Caco-2 (cell line): ENCODE data around the gene CPED1. TPM values are rescaled to one million over a fixed set of nuclear protein-coding genes. Genes with fewer than 3 reads are reported as not detected.

ENCODE experiments used
- BruUV-seq: library from RNA; stranded (reverse); fragments of 400-500 nt; replicated peaks from 2 replicates; lab custom pipeline; 2021; lab: Mats Ljungman, UMichigan
- CTCF ChIA-PET: fragments of 300-600 bp; sonication (Branson Sonifier 250); formaldehyde crosslinking; loops from one replicate; lab custom pipeline; 2022; ENCODE audit warnings: antibody characterized with exemption; lab: Charles Lee
- POLR2A ChIA-PET: fragments of 300-600 bp; sonication (Branson Sonifier 250); formaldehyde crosslinking; loops from one replicate; lab custom pipeline; 2022; ENCODE audit warnings: antibody characterized with exemption; lab: Charles Lee
- DNase-seq, 2 experiments: peaks; one replicate each; pipeline versions ENCODE4 v3.0.0 to v3.0.0-alpha.2; 2020 to 2022
- H3K27me3 ChIP-seq: replicated peaks from 2 replicates; pipeline ENCODE4 v1.6.0; 2011; ENCODE audit warnings: low read length; ENCODE audit not compliant: control insufficient read depth, insufficient read depth
- H3K36me3 ChIP-seq: 2 replicates; pipeline ENCODE4 v1.5.1; 2011; ENCODE audit warnings: low read length; ENCODE audit not compliant: control insufficient read depth, insufficient read depth
- H3K4me1 ChIP-seq: fragments of 250-450 bp; sonication (Bioruptor Pico); 2 replicates; pipeline ENCODE4 v1.5.1; 2020; ENCODE audit warnings: mild to moderate bottlenecking
- H3K4me3 ChIP-seq: 2 replicates; pipeline ENCODE4 v1.5.1; 2011; ENCODE audit warnings: low read depth, mild to moderate bottlenecking, control low read depth, low read length
- H3K9me3 ChIP-seq: fragments of 250-450 bp; sonication (Bioruptor Pico); 2 replicates; pipeline ENCODE4 v1.5.1; 2020; ENCODE audit warnings: mild to moderate bottlenecking, moderate library complexity
- H3K27ac Mint-ChIP-seq: one replicate; pipeline ENCODE4 v1.8.0; 2022; ENCODE audit warnings: mixed read lengths; ENCODE audit not compliant: unreplicated experiment
- H3K27me3 Mint-ChIP-seq: one replicate; pipeline ENCODE4 v1.8.0; 2022; ENCODE audit warnings: mixed read lengths; ENCODE audit not compliant: insufficient read depth, unreplicated experiment
- H3K36me3 Mint-ChIP-seq: one replicate; pipeline ENCODE4 v1.8.0; 2022; ENCODE audit warnings: mild to moderate bottlenecking, mixed read lengths; ENCODE audit not compliant: insufficient read depth, unreplicated experiment
- H3K4me1 Mint-ChIP-seq: one replicate; pipeline ENCODE4 v1.8.0; 2022; ENCODE audit warnings: low read depth, mixed read lengths; ENCODE audit not compliant: unreplicated experiment
- H3K4me3 Mint-ChIP-seq: one replicate; pipeline ENCODE4 v1.8.0; 2022; ENCODE audit warnings: mild to moderate bottlenecking, moderate library complexity, mixed read lengths; ENCODE audit not compliant: unreplicated experiment
- H3K9me3 Mint-ChIP-seq: one replicate; pipeline ENCODE4 v1.8.0; 2022; ENCODE audit warnings: mixed read lengths; ENCODE audit not compliant: unreplicated experiment
- CTCF ChIP-seq, 2 experiments: fragments of 200-600 bp in 1 of 2; IDR thresholded peaks; 1 replicate in 1 of 2; 2 replicates in 1 of 2; pipeline versions ENCODE4 v1.5.1 to v1.8.0; 2011 to 2022; ENCODE audit warnings: antibody characterized with exemption in 1 of 2, control low read depth in 1 of 2, inconsistent platforms in 1 of 2, low read depth in 1 of 2, low read length in 1 of 2, mild to moderate bottlenecking in 1 of 2, moderate library complexity in 1 of 2; ENCODE audit not compliant: insufficient read depth in 1 of 2, severe bottlenecking in 1 of 2, unreplicated experiment in 1 of 2
- intact Hi-C: fragments of 100-400 bp; cut with micrococcal nuclease; formaldehyde crosslinking; loops from one replicate; pipeline ENCODE4 v1.10.0; 2022; ENCODE audit not compliant: unreplicated experiment
- total RNA-seq: library from RNA; stranded (reverse); gene quantifications from 2 replicates; pipeline ENCODE4 v1.2.3, GENCODE V29; 2022

CPED1 gene
- total RNA-seq, 1 experiment from 2014 or later: 0.23 TPM

- peaks cover 12% of the 10 kb centered on the region for H3K4me1 Mint-ChIP-seq
- H3K4me3 Mint-ChIP-seq: no peak overlapping the region
- no peaks in the 10 kb centered on the region for H3K27me3 ChIP-seq
These were observed 18.3 kb downstream of the CPED1 start for GRCh38 chr7:121006711-121007315.

GRCh38 chr7:121008816-121009215 is 20.3 kb downstream of the CPED1 start:
- H3K36me3 Mint-ChIP-seq: no peaks in the 10 kb centered on the region
- intact Hi-C loops: no loop called here
- H3K4me1 Mint-ChIP-seq: peaks cover 12% of the 10 kb centered on the region
- H3K27me3 ChIP-seq: no peaks in the 10 kb centered on the region
- TF ChIP-seq CTCF (IDR thresholded peaks at IDR 0.05; ENCODE audit: insufficient read depth in 1 of 2, low read depth in 1 of 2, low read length in 1 of 2, severe bottlenecking in 1 of 2, unreplicated experiment in 1 of 2): no peak
- H3K4me1 ChIP-seq: no peaks in the 10 kb centered on the region
- POLR2A ChIA-PET: no interaction called here
- no peak overlapping the region for H3K4me3 Mint-ChIP-seq
- no peaks in the 10 kb centered on the region for H3K27me3 Mint-ChIP-seq
- no peaks in the 10 kb centered on the region for H3K36me3 ChIP-seq
- no peak overlapping the region for H3K27ac Mint-ChIP-seq
- CTCF ChIA-PET: no interaction called here
- peaks cover 9% of the 10 kb centered on the region for H3K9me3 Mint-ChIP-seq
- no peak for DNase-seq
- H3K9me3 ChIP-seq: no peaks in the 10 kb centered on the region
- H3K4me3 ChIP-seq: no peak overlapping the region
- no TSS peak for BruUV-seq

More at GRCh38 chr7:121006711-121007315, 18.3 kb downstream of the CPED1 start:
- intact Hi-C loops: no loop called here
- no peaks in the 10 kb centered on the region for H3K36me3 ChIP-seq
- no peaks in the 10 kb centered on the region for H3K9me3 ChIP-seq
- H3K4me1 ChIP-seq: no peaks in the 10 kb centered on the region
- H3K36me3 Mint-ChIP-seq: no peaks in the 10 kb centered on the region
- BruUV-seq: no TSS peak
- ChIA-PET CTCF (interaction anchor here (0.7 kb wide), 1 partner anchor 200 kb away, joined by 3 read pairs; no protein-coding TSS in a partner anchor), POLR2A (no interaction called here)
- no peak for DNase-seq
- no peak overlapping the region for H3K27ac Mint-ChIP-seq
- H3K9me3 Mint-ChIP-seq: peaks cover 9% of the 10 kb centered on the region
- no peak for TF ChIP-seq CTCF (IDR thresholded peaks at IDR 0.05; ENCODE audit: insufficient read depth in 1 of 2, low read depth in 1 of 2, low read length in 1 of 2, severe bottlenecking in 1 of 2, unreplicated experiment in 1 of 2)
- no peaks in the 10 kb centered on the region for H3K27me3 Mint-ChIP-seq
- no peak overlapping the region for H3K4me3 ChIP-seq

- H3K9me3 ChIP-seq: no peaks in the 10 kb centered on the region
- POLR2A ChIA-PET: no interaction called here
- Mint-ChIP-seq H3K4me1 (peaks cover 5% of the 10 kb centered on the region), H3K27ac (no peak overlapping the region), H3K27me3 (no peaks in the 10 kb centered on the region), H3K4me3 (no peak overlapping the region), H3K9me3 (no peaks in the 10 kb centered on the region), H3K36me3 (no peaks in the 10 kb centered on the region)
- H3K27me3 ChIP-seq: no peaks in the 10 kb centered on the region
- no peaks in the 10 kb centered on the region for H3K36me3 ChIP-seq
- DNase-seq: no peak
- CTCF ChIA-PET: interaction anchor here (1.5 kb wide), 1 partner anchor 23 kb away, joined by 3 read pairs; the partner anchor contains the start of gene CPED1
- H3K4me1 ChIP-seq: no peaks in the 10 kb centered on the region
- TF ChIP-seq CTCF (IDR thresholded peaks at IDR 0.05; ENCODE audit: insufficient read depth in 1 of 2, low read depth in 1 of 2, low read length in 1 of 2, severe bottlenecking in 1 of 2, unreplicated experiment in 1 of 2): no peak
- BruUV-seq: no TSS peak
- H3K4me3 ChIP-seq: no peak overlapping the region
- intact Hi-C loops: loop anchor here (2.0 kb wide), 1 partner anchor 23 kb away; the partner anchor contains the start of gene CPED1
These were observed 22.9 kb downstream of the CPED1 start for GRCh38 chr7:121011401-121011800.
